HAP-1 (cell line): ENCODE measurements around the gene PRKAR1A.

Experiments
- DNase-seq, 2 experiments: peaks; one replicate each; pipeline ENCODE4 v3.0.0-alpha.2; 2016 to 2020; ENCODE audit warnings: low spot score in 2 of 2
- H3K27me3 ChIP-seq: fragments of 250-450 bp; sonication (Bioruptor Pico); 2 replicates; pipeline ENCODE4 v1.5.1; 2020; ENCODE audit warnings: low read depth, mild to moderate bottlenecking, moderate library complexity
- H3K36me3 ChIP-seq: fragments of 250-450 bp; sonication (Bioruptor Pico); replicated peaks from 2 replicates; pipeline ENCODE4 v1.5.1; 2020; ENCODE audit warnings: mild to moderate bottlenecking
- H3K4me1 ChIP-seq: fragments of 250-450 bp; sonication (Bioruptor Pico); 2 replicates; pipeline ENCODE4 v1.5.1; 2020; ENCODE audit warnings: mild to moderate bottlenecking
- H3K4me3 ChIP-seq: fragments of 250-450 bp; sonication (Bioruptor Pico); 2 replicates; pipeline ENCODE4 v1.5.1; 2020; ENCODE audit warnings: mild to moderate bottlenecking, moderate library complexity
- H3K9me3 ChIP-seq: fragments of 250-450 bp; sonication (Bioruptor Pico); 2 replicates; pipeline ENCODE4 v1.5.1; 2020; ENCODE audit warnings: mild to moderate bottlenecking, moderate library complexity
- in situ Hi-C: fragments of 300-500 bp; cut with MboI; formaldehyde crosslinking; loops from 3 replicates; pipeline ENCODE4 v1.14.3; 2020; ENCODE audit warnings: low sequenced_read_pairs, inconsistent platforms, mixed read lengths

The PRKAR1A gene

GRCh38 chr17:68585643-68586042, 73.4 kb downstream of the PRKAR1A start:
- in situ Hi-C loops = no loop called here
- H3K4me3 ChIP-seq = no peak overlapping the region

GRCh38 chr17:68587026-68587425, 74.8 kb downstream of the PRKAR1A start:
- Histone ChIP-seq H3K4me3 (no peak overlapping the region), H3K36me3 (no peaks in the 10 kb centered on the region), H3K4me1 (no peaks in the 10 kb centered on the region), H3K9me3 (no peaks in the 10 kb centered on the region), H3K27me3 (no peaks in the 10 kb centered on the region)
- in situ Hi-C loops = no loop called here
- no peak for DNase-seq

More at GRCh38 chr17:68585643-68586042, 73.4 kb downstream of the PRKAR1A start:
- no peaks in the 10 kb centered on the region for H3K27me3 ChIP-seq
- DNase-seq = no peak
- no peaks in the 10 kb centered on the region for H3K4me1 ChIP-seq
- no peaks in the 10 kb centered on the region for H3K36me3 ChIP-seq
- no peaks in the 10 kb centered on the region for H3K9me3 ChIP-seq

- DNase-seq = no peak
- Histone ChIP-seq H3K36me3 (no peaks in the 10 kb centered on the region), H3K4me3 (no peak overlapping the region), H3K4me1 (no peaks in the 10 kb centered on the region), H3K9me3 (no peaks in the 10 kb centered on the region), H3K27me3 (no peaks in the 10 kb centered on the region)
- in situ Hi-C loops = no loop called here
Observed at GRCh38 chr17:68587847-68588246, 75.6 kb downstream of the PRKAR1A start.

- in situ Hi-C loops = no loop called here
- no peak overlapping the region for H3K4me3 ChIP-seq
- no peaks in the 10 kb centered on the region for H3K36me3 ChIP-seq
- H3K27me3 ChIP-seq = no peaks in the 10 kb centered on the region
- H3K4me1 ChIP-seq = no peaks in the 10 kb centered on the region
- DNase-seq = no peak
- H3K9me3 ChIP-seq = no peaks in the 10 kb centered on the region
Observed at GRCh38 chr17:68588362-68588761, 76.1 kb downstream of the PRKAR1A start.

- DNase-seq = no peak
- Histone ChIP-seq H3K36me3 (no peaks in the 10 kb centered on the region), H3K4me3 (no peak overlapping the region), H3K27me3 (no peaks in the 10 kb centered on the region), H3K4me1 (no peaks in the 10 kb centered on the region), H3K9me3 (no peaks in the 10 kb centered on the region)
- in situ Hi-C loops = no loop called here
Observed at GRCh38 chr17:68589086-68589485, 76.9 kb downstream of the PRKAR1A start.

GRCh38 chr17:68591583-68591982, 79.4 kb downstream of the PRKAR1A start:
- no peak overlapping the region for H3K4me3 ChIP-seq
- no peaks in the 10 kb centered on the region for H3K4me1 ChIP-seq
- in situ Hi-C loops = no loop called here
- H3K27me3 ChIP-seq = no peaks in the 10 kb centered on the region
- DNase-seq = no peak
- H3K36me3 ChIP-seq = no peaks in the 10 kb centered on the region
- H3K9me3 ChIP-seq = no peaks in the 10 kb centered on the region

- H3K4me3 ChIP-seq = no peak overlapping the region
- H3K9me3 ChIP-seq = no peaks in the 10 kb centered on the region
- no peak for DNase-seq
- H3K27me3 ChIP-seq = no peaks in the 10 kb centered on the region
- no peaks in the 10 kb centered on the region for H3K36me3 ChIP-seq
- in situ Hi-C loops = no loop called here
- H3K4me1 ChIP-seq = no peaks in the 10 kb centered on the region
Observed at GRCh38 chr17:68592009-68592408, 79.8 kb downstream of the PRKAR1A start.

GRCh38 chr17:68592682-68593641, 80.7 kb downstream of the PRKAR1A start:
- no peak for DNase-seq
- no peak overlapping the region for H3K4me3 ChIP-seq
- no peaks in the 10 kb centered on the region for H3K27me3 ChIP-seq
- no peaks in the 10 kb centered on the region for H3K9me3 ChIP-seq
- in situ Hi-C loops = no loop called here
- no peaks in the 10 kb centered on the region for H3K36me3 ChIP-seq
- no peaks in the 10 kb centered on the region for H3K4me1 ChIP-seq

GRCh38 chr17:68594552-68594951, 82.3 kb downstream of the PRKAR1A start:
- no peaks in the 10 kb centered on the region for H3K27me3 ChIP-seq
- no peak overlapping the region for H3K4me3 ChIP-seq
- DNase-seq = no peak
- in situ Hi-C loops = no loop called here
- no peaks in the 10 kb centered on the region for H3K9me3 ChIP-seq
- peaks cover 14% of the 10 kb centered on the region for H3K4me1 ChIP-seq
- H3K36me3 ChIP-seq = no peaks in the 10 kb centered on the region

GRCh38 chr17:68595496-68595895, 83.3 kb downstream of the PRKAR1A start:
- Histone ChIP-seq H3K4me3 (no peak overlapping the region), H3K36me3 (no peaks in the 10 kb centered on the region), H3K4me1 (peaks cover 17% of the 10 kb centered on the region), H3K9me3 (no peaks in the 10 kb centered on the region), H3K27me3 (no peaks in the 10 kb centered on the region)
- in situ Hi-C loops = no loop called here
- DNase-seq = no peak

GRCh38 chr17:68595986-68596385, 83.8 kb downstream of the PRKAR1A start:
- H3K9me3 ChIP-seq = no peaks in the 10 kb centered on the region
- H3K4me1 ChIP-seq = peaks cover 17% of the 10 kb centered on the region
- no peak for DNase-seq
- H3K27me3 ChIP-seq = no peaks in the 10 kb centered on the region
- no peaks in the 10 kb centered on the region for H3K36me3 ChIP-seq
- in situ Hi-C loops = no loop called here
- H3K4me3 ChIP-seq = no peak overlapping the region

- Histone ChIP-seq H3K9me3 (no peaks in the 10 kb centered on the region), H3K4me3 (no peak overlapping the region), H3K36me3 (no peaks in the 10 kb centered on the region), H3K4me1 (peaks cover 17% of the 10 kb centered on the region), H3K27me3 (no peaks in the 10 kb centered on the region)
- in situ Hi-C loops = no loop called here
- no peak for DNase-seq
Observed at GRCh38 chr17:68596411-68596945, 84.2 kb downstream of the PRKAR1A start.

- no peak overlapping the region for H3K4me3 ChIP-seq
- H3K4me1 ChIP-seq = peaks cover 32% of the 10 kb centered on the region
- H3K27me3 ChIP-seq = no peaks in the 10 kb centered on the region
- H3K9me3 ChIP-seq = no peaks in the 10 kb centered on the region
- DNase-seq = no peak
- in situ Hi-C loops = no loop called here
- H3K36me3 ChIP-seq = no peaks in the 10 kb centered on the region
Observed at GRCh38 chr17:68598074-68598473, 85.8 kb downstream of the PRKAR1A start.

GRCh38 chr17:68598545-68598961, 86.3 kb downstream of the PRKAR1A start:
- in situ Hi-C loops = no loop called here
- Histone ChIP-seq H3K36me3 (no peaks in the 10 kb centered on the region), H3K4me1 (peaks cover 37% of the 10 kb centered on the region), H3K4me3 (peak overlapping the region; percentile 56), H3K9me3 (no peaks in the 10 kb centered on the region), H3K27me3 (no peaks in the 10 kb centered on the region)
- no peak for DNase-seq
